Measurements from ENCODE around the gene RBM28. TPM values are rescaled to one million over a fixed set of nuclear protein-coding genes. Genes with fewer than 3 reads are reported as not detected.

RBM28 gene
- total and polyA plus RNA-seq, 7 experiments from 2014 or later, result 9.0 to 51.0 (median 32.6) TPM

GRCh38 chr7:128274884-128275603, 68.7 kb downstream of the RBM28 start:
- H3K27me3 Mint-ChIP-seq, result peaks cover 10 to 30% (median 14%) of the 10 kb centered on the region in 5 donors
- Histone ChIP-seq H3K4me3 (ENCODE audit: low read length) (no peak overlapping the region), H3K9me3 (ENCODE audit: control insufficient read depth in 2 of 3, low read length in 3 of 3) (no peaks in the 10 kb centered on the region), H3K27ac (ENCODE audit: low read depth, low read length) (no peak overlapping the region), H3K4me1 (ENCODE audit: control insufficient read depth in 2 of 2, insufficient read depth in 2 of 2, low read length in 2 of 2) (no peaks in the 10 kb centered on the region), H3K27me3 (ENCODE audit: control insufficient read depth in 2 of 2, insufficient read depth in 2 of 2, low read length in 2 of 2) (no peaks in the 10 kb centered on the region), H3K36me3 (ENCODE audit: control insufficient read depth in 2 of 3, insufficient read depth in 3 of 3, low read length in 3 of 3) (no peaks in the 10 kb centered on the region)
- H3K4me3 Mint-ChIP-seq, result peak overlapping the region in 1 of 10 donors; percentile 8
- H3K4me1 Mint-ChIP-seq, result peaks cover 0 to 6% (median 0%) of the 10 kb centered on the region in 7 donors
- intact Hi-C loops (cut with micrococcal nuclease), result no loop called here
- H3K36me3 Mint-ChIP-seq, result peaks cover 0 to 15% (median 8%) of the 10 kb centered on the region in 5 donors
- POLR2A ChIA-PET, result no interaction called here
- H3K9me3 Mint-ChIP-seq, result peaks cover 5 to 17% (median 9%) of the 10 kb centered on the region in 11 donors
- DNase-seq (no peak), ATAC-seq (no peak)
- no peak overlapping the region for H3K27ac Mint-ChIP-seq
- CTCF ChIA-PET, result no interaction called here

- H3K36me3 ChIP-seq (ENCODE audit: control insufficient read depth in 2 of 3, insufficient read depth in 3 of 3, low read length in 3 of 3), result no peaks in the 10 kb centered on the region
- CTCF ChIA-PET, result no interaction called here
- peaks cover 0 to 8% (median 3%) of the 10 kb centered on the region in 5 donors for H3K36me3 Mint-ChIP-seq
- H3K4me3 ChIP-seq (ENCODE audit: low read length), result no peak overlapping the region
- no peaks in the 10 kb centered on the region for H3K27me3 ChIP-seq (ENCODE audit: control insufficient read depth in 2 of 2, insufficient read depth in 2 of 2, low read length in 2 of 2)
- ATAC-seq (no peak), DNase-seq (no peak)
- intact Hi-C loops (cut with micrococcal nuclease), result no loop called here
- no peak overlapping the region for H3K27ac ChIP-seq (ENCODE audit: low read depth, low read length)
- no peak overlapping the region for H3K27ac Mint-ChIP-seq
- H3K9me3 Mint-ChIP-seq, result peaks cover 0 to 10% (median 5%) of the 10 kb centered on the region in 11 donors
- no peaks in the 10 kb centered on the region for H3K9me3 ChIP-seq (ENCODE audit: control insufficient read depth in 2 of 3, low read length in 3 of 3)
- H3K27me3 Mint-ChIP-seq, result peaks cover 15 to 36% (median 20%) of the 10 kb centered on the region in 5 donors
- POLR2A ChIA-PET, result no interaction called here
- no peaks in the 10 kb centered on the region for H3K4me1 ChIP-seq (ENCODE audit: control insufficient read depth in 2 of 2, insufficient read depth in 2 of 2, low read length in 2 of 2)
- no peak overlapping the region for H3K4me3 Mint-ChIP-seq
- peaks cover 0 to 6% (median 0%) of the 10 kb centered on the region in 7 donors for H3K4me1 Mint-ChIP-seq
These were observed 69.3 kb downstream of the RBM28 start for GRCh38 chr7:128274246-128274883.

- H3K27ac Mint-ChIP-seq, result no peak overlapping the region
- intact Hi-C loops (cut with micrococcal nuclease), result no loop called here
- no peak for ATAC-seq
- H3K27me3 Mint-ChIP-seq, result peaks cover 32 to 54% (median 43%) of the 10 kb centered on the region in 5 donors
- H3K36me3 ChIP-seq (ENCODE audit: control insufficient read depth in 2 of 3, insufficient read depth in 3 of 3, low read length in 3 of 3), result no peaks in the 10 kb centered on the region
- ChIA-PET POLR2A (no interaction called here), CTCF (no interaction called here)
- H3K4me1 ChIP-seq (ENCODE audit: control insufficient read depth in 2 of 2, insufficient read depth in 2 of 2, low read length in 2 of 2), result no peaks in the 10 kb centered on the region
- H3K9me3 Mint-ChIP-seq, result peaks cover 0 to 2% (median 0%) of the 10 kb centered on the region in 11 donors
- no peak overlapping the region for H3K4me3 ChIP-seq (ENCODE audit: low read length)
- peaks cover 0 to 6% (median 0%) of the 10 kb centered on the region in 5 donors for H3K36me3 Mint-ChIP-seq
- peak overlapping the region in 1 of 10 donors; percentile 13 for H3K4me3 Mint-ChIP-seq
- H3K27me3 ChIP-seq (ENCODE audit: control insufficient read depth in 2 of 2, insufficient read depth in 2 of 2, low read length in 2 of 2), result no peaks in the 10 kb centered on the region
- H3K9me3 ChIP-seq (ENCODE audit: control insufficient read depth in 2 of 3, low read length in 3 of 3), result no peaks in the 10 kb centered on the region
- peaks cover 0 to 6% (median 0%) of the 10 kb centered on the region in 7 donors for H3K4me1 Mint-ChIP-seq
- no peak overlapping the region for H3K27ac ChIP-seq (ENCODE audit: low read depth, low read length)
- no peak for DNase-seq
These were observed 71.7 kb downstream of the RBM28 start for GRCh38 chr7:128271942-128272481.

GRCh38 chr7:128271471-128271941, 72.2 kb downstream of the RBM28 start:
- intact Hi-C loops (cut with micrococcal nuclease), result no loop called here
- CTCF ChIA-PET, result no interaction called here
- Histone ChIP-seq H3K4me3 (ENCODE audit: low read length) (no peak overlapping the region), H3K9me3 (ENCODE audit: control insufficient read depth in 2 of 3, low read length in 3 of 3) (no peaks in the 10 kb centered on the region), H3K36me3 (ENCODE audit: control insufficient read depth in 2 of 3, insufficient read depth in 3 of 3, low read length in 3 of 3) (no peaks in the 10 kb centered on the region), H3K27ac (ENCODE audit: low read depth, low read length) (no peak overlapping the region), H3K27me3 (ENCODE audit: control insufficient read depth in 2 of 2, insufficient read depth in 2 of 2, low read length in 2 of 2) (no peaks in the 10 kb centered on the region), H3K4me1 (ENCODE audit: control insufficient read depth in 2 of 2, insufficient read depth in 2 of 2, low read length in 2 of 2) (no peaks in the 10 kb centered on the region)
- H3K9me3 Mint-ChIP-seq, result peaks cover 0 to 2% (median 0%) of the 10 kb centered on the region in 11 donors
- DNase-seq, result no peak
- peaks cover 32 to 59% (median 46%) of the 10 kb centered on the region in 5 donors for H3K27me3 Mint-ChIP-seq
- ATAC-seq, result peak; percentile 29
- POLR2A ChIA-PET, result no interaction called here
- peaks cover 0 to 6% (median 0%) of the 10 kb centered on the region in 5 donors for H3K36me3 Mint-ChIP-seq
- no peak overlapping the region for H3K27ac Mint-ChIP-seq
- peaks cover 0 to 6% (median 0%) of the 10 kb centered on the region in 7 donors for H3K4me1 Mint-ChIP-seq
- peak overlapping the region in 3 of 10 donors; percentile 6 to 8 (median 8) for H3K4me3 Mint-ChIP-seq

GRCh38 chr7:128270826-128271272, 72.9 kb downstream of the RBM28 start:
- Mint-ChIP-seq H3K27ac (no peak overlapping the region), H3K9me3 (peaks cover 0 to 2% (median 0%) of the 10 kb centered on the region in 11 donors), H3K4me3 (peak overlapping the region in 1 of 10 donors; percentile 6), H3K27me3 (peaks cover 32 to 61% (median 46%) of the 10 kb centered on the region in 5 donors), H3K4me1 (peaks cover 0 to 6% (median 0%) of the 10 kb centered on the region in 7 donors), H3K36me3 (peaks cover 0 to 6% (median 0%) of the 10 kb centered on the region in 5 donors)
- H3K9me3 ChIP-seq (ENCODE audit: control insufficient read depth in 2 of 3, low read length in 3 of 3), result no peaks in the 10 kb centered on the region
- H3K4me1 ChIP-seq (ENCODE audit: control insufficient read depth in 2 of 2, insufficient read depth in 2 of 2, low read length in 2 of 2), result no peaks in the 10 kb centered on the region
- CTCF ChIA-PET, result no interaction called here
- no peak for ATAC-seq
- no peak overlapping the region for H3K4me3 ChIP-seq (ENCODE audit: low read length)
- H3K27me3 ChIP-seq (ENCODE audit: control insufficient read depth in 2 of 2, insufficient read depth in 2 of 2, low read length in 2 of 2), result no peaks in the 10 kb centered on the region
- H3K36me3 ChIP-seq (ENCODE audit: control insufficient read depth in 2 of 3, insufficient read depth in 3 of 3, low read length in 3 of 3), result no peaks in the 10 kb centered on the region
- POLR2A ChIA-PET, result no interaction called here
- intact Hi-C loops (cut with micrococcal nuclease), result no loop called here
- no peak for DNase-seq
- H3K27ac ChIP-seq (ENCODE audit: low read depth, low read length), result no peak overlapping the region

- peaks cover 38 to 55% (median 42%) of the 10 kb centered on the region in 5 donors for H3K27me3 Mint-ChIP-seq
- H3K36me3 Mint-ChIP-seq, result peaks cover 0 to 6% (median 0%) of the 10 kb centered on the region in 5 donors
- Histone ChIP-seq H3K27ac (ENCODE audit: low read depth, low read length) (no peak overlapping the region), H3K4me1 (ENCODE audit: control insufficient read depth in 2 of 2, insufficient read depth in 2 of 2, low read length in 2 of 2) (no peaks in the 10 kb centered on the region), H3K9me3 (ENCODE audit: control insufficient read depth in 2 of 3, low read length in 3 of 3) (no peaks in the 10 kb centered on the region), H3K27me3 (ENCODE audit: control insufficient read depth in 2 of 2, insufficient read depth in 2 of 2, low read length in 2 of 2) (peaks cover 0 to 3% of the 10 kb centered on the region in 2 donors), H3K4me3 (ENCODE audit: low read length) (no peak overlapping the region), H3K36me3 (ENCODE audit: control insufficient read depth in 2 of 3, insufficient read depth in 3 of 3, low read length in 3 of 3) (no peaks in the 10 kb centered on the region)
- H3K27ac Mint-ChIP-seq, result no peak overlapping the region
- POLR2A ChIA-PET, result no interaction called here
- CTCF ChIA-PET, result no interaction called here
- ATAC-seq (no peak), DNase-seq (no peak)
- peaks cover 0 to 6% (median 0%) of the 10 kb centered on the region in 7 donors for H3K4me1 Mint-ChIP-seq
- intact Hi-C loops (cut with micrococcal nuclease), result no loop called here
- no peak overlapping the region for H3K4me3 Mint-ChIP-seq
- H3K9me3 Mint-ChIP-seq, result peaks cover 0 to 2% (median 0%) of the 10 kb centered on the region in 11 donors
These were observed 75.5 kb downstream of the RBM28 start for GRCh38 chr7:128268233-128268632.
